Measurements from ENCODE around the gene MAML3.

DNA sequence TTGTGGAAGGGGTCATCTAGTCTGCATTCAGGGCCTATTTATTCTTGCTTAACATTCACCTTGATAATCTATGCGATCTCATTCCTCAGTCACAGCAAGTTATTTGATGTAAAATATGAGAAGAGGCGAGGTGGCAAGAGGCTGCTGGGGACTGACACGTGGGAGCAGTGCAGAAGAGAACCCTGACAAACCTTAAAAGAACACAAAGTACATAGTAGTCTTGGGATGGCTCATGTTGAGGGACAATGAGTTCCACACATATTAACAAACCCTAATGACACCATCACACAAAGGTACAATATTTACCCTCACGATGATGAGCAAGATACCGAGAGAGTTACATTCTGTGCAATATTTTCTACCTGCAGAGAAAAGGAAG lies 57.5 kb downstream of the MAML3 start:
- TF ChIP-seq CTCF (IDR thresholded peaks at IDR 0.05) (no peak), POLR2A (IDR thresholded peaks at IDR 0.05) (no peak)

Data from lower leg skin (tissue), 3 donors.